Measurements from ENCODE around the gene COL16A1. TPM values are rescaled to one million over a fixed set of nuclear protein-coding genes. Genes with fewer than 3 reads are reported as not detected.

The COL16A1 gene
- total RNA-seq, 1 donor from 2014 or later, result 570 TPM

GRCh38 chr1:31733389-31734219 lies 29.8 kb upstream of the COL16A1 start:
- no peak for DNase-seq (ENCODE audit: low spot score)

- no peak for DNase-seq (ENCODE audit: low spot score)
Measured at GRCh38 chr1:31732751-31733289, 29.0 kb upstream of the COL16A1 start.

- no peak for DNase-seq (ENCODE audit: low spot score)
Measured at GRCh38 chr1:31732343-31732742, 28.5 kb upstream of the COL16A1 start.

GRCh38 chr1:31731049-31731565 lies 27.3 kb upstream of the COL16A1 start:
- no peak for DNase-seq (ENCODE audit: low spot score)

GRCh38 chr1:31730336-31731048 lies 26.7 kb upstream of the COL16A1 start:
- DNase-seq (ENCODE audit: low spot score), result no peak

GRCh38 chr1:31727849-31728248 lies 24.0 kb upstream of the COL16A1 start:
- no peak for DNase-seq (ENCODE audit: low spot score)

- no peak for DNase-seq (ENCODE audit: low spot score)
Measured at GRCh38 chr1:31727195-31727594, 23.4 kb upstream of the COL16A1 start.

GRCh38 chr1:31726715-31727114 lies 22.9 kb upstream of the COL16A1 start:
- DNase-seq (ENCODE audit: low spot score), result no peak

- no peak for DNase-seq (ENCODE audit: low spot score)
Measured at GRCh38 chr1:31725777-31726535, 22.1 kb upstream of the COL16A1 start.

GRCh38 chr1:31725134-31725533 lies 21.3 kb upstream of the COL16A1 start:
- DNase-seq (ENCODE audit: low spot score), result no peak

- DNase-seq (ENCODE audit: low spot score), result peak; percentile 79
Measured at GRCh38 chr1:31723828-31724359, 20.1 kb upstream of the COL16A1 start.

- DNase-seq (ENCODE audit: low spot score), result peak; percentile 25
Measured at GRCh38 chr1:31718327-31718897, 14.6 kb upstream of the COL16A1 start.

- no peak for DNase-seq (ENCODE audit: low spot score)
Measured at GRCh38 chr1:31717341-31717740, 13.5 kb upstream of the COL16A1 start.

- DNase-seq (ENCODE audit: low spot score), result no peak
Measured at GRCh38 chr1:31715873-31716220, 12.0 kb upstream of the COL16A1 start.

- DNase-seq (ENCODE audit: low spot score), result peak; percentile 98
Measured at GRCh38 chr1:31715087-31715872, 11.5 kb upstream of the COL16A1 start.

- peak; percentile 92 for DNase-seq (ENCODE audit: low spot score)
Measured at GRCh38 chr1:31714442-31715086, 10.7 kb upstream of the COL16A1 start.

GRCh38 chr1:31712630-31713029 lies 8.8 kb upstream of the COL16A1 start:
- peak; percentile 93 for DNase-seq (ENCODE audit: low spot score)

GRCh38 chr1:31712068-31712467 lies 8.3 kb upstream of the COL16A1 start:
- no peak for DNase-seq (ENCODE audit: low spot score)

GRCh38 chr1:31708324-31708723 lies 4.5 kb upstream of the COL16A1 start:
- DNase-seq (ENCODE audit: low spot score), result no peak

GRCh38 chr1:31707711-31708110 lies 3.9 kb upstream of the COL16A1 start:
- peak; percentile 84 for DNase-seq (ENCODE audit: low spot score)

Data from umbilical cord (tissue), 2 donors.